HG02642 (cell line): Measurements from ENCODE around the gene YRDC.

ENCODE experiments used
- ATAC-seq: cut with Tn5 transposase; IDR thresholded peaks from one replicate; pipeline ENCODE4 v1.9.1; 2021; ENCODE audit warnings: mild to moderate bottlenecking; ENCODE audit not compliant: unreplicated experiment, poor library complexity

The YRDC gene, protein sequence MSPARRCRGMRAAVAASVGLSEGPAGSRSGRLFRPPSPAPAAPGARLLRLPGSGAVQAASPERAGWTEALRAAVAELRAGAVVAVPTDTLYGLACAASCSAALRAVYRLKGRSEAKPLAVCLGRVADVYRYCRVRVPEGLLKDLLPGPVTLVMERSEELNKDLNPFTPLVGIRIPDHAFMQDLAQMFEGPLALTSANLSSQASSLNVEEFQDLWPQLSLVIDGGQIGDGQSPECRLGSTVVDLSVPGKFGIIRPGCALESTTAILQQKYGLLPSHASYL

DNA sequence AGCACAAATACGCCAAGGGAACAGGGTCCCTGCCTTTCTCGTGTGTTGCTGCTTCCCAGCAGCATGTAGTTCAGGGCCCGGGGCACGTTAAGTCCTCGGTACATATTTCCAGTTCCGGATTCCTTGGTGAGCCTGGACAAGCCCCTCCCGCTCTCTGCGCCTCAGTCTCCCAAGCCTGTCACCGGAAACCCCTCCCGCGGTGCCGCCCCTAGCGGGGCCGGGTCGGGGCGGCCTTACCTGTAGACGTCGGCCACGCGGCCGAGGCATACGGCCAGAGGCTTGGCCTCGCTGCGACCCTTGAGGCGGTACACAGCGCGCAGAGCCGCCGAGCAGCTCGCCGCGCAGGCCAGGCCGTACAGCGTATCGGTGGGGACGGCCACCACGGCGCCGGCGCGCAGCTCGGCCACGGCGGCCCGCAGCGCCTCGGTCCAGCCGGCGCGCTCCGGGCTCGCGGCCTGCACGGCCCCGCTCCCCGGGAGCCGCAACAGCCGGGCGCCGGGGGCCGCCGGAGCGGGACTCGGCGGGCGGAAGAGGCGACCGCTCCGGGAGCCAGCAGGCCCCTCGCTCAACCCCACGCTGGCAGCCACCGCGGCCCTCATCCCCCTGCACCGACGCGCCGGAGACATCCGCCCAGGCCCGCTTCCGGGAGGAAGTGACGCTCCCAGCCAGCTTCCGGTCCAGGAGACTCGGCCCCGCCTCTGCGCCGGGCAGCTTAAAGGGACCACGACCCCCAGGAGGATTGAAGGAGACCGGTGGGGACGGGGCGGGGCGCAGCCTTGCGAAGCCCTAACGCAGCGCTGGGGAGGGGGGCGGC lies at the start of gene YRDC, which contains the start of gene C1orf122:
TSS of gene YRDC (minus strand) at position 654 of the 814 bp plus-strand sequence. CDS start at position 626, 28 bp downstream.
TSS of gene C1orf122 (plus strand) at position 236 of the 814 bp plus-strand sequence. CDS start 615 bp downstream, outside the sequence.
- ATAC-seq, result peak; percentile 91

DNA sequence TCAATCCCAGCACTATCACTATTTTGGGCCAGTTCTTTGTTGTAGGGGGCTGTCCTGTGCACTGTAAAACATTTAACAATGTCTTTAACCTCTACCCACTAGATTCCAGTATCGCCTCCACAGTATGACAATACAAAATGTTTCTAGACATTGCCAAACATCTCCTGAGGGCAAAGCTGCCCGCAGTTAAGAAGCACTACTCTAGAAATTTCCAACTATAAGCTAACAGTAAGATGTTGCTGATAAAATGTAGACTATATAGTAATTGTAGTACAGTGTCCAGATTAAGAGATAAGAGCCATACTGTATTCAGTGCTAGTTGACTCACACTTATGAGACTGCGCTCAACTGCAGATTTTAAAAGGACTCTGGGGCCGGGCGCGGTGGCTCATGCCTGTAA lies 46.4 kb upstream of the YRDC start:
- no peak for ATAC-seq

DNA sequence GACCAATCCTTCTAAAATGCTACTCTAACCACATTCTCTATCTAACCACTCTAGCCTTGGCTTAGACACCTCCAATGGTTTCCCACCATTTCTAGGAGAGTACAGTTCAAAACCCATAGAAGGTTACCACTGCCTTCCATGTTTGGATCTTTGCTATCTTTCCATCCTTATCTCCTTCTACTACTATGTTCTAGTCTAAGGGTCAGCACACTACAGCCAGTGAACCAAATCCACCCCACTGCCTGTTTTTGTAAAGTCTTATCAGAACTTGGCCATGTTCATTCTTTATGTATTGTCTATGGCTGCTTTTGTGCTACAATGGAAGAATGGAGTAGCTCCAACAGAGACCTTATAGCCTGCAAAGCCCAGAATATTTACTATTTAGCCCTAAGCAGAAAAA lies 45.1 kb upstream of the YRDC start:
- no peak for ATAC-seq

DNA sequence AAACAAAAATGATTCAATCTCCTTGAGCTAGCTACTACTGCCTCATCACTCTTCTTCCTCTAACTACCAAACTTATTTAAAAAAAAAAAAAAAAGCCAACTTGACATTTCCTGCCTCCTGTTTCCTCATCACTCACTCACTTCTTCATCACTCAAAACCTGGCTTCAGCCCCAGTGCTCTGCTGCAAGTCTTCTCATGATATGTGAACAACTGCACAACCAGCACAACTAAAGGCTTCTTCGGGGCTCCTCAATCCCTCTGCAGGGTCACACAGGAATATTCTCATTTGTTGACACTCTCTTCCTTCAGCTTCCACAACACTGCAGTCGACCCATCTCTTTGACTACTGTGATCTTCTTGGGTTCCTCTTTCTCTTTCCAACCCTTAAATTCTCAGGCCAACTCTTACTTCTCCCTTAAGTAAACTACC lies 43.8 kb upstream of the YRDC start:
- ATAC-seq, result no peak

DNA sequence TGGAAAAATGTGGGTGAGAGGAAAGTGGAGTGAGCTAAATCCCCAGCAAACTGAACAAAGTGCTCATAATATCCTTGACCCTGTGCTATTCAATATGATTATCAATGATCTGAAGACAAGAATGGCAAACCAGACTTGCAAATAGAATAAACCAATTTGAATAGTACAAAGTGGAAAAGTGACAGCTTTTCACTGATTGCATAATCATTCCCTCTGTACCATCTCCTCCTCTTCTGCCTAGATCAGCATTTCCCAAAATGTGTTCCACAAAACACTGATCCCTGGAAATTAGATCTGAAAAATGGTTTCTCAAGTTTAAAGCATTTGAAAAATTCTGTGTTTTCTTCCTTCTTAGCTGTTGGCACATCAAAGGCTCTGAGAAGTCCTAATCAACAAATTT lies 43.3 kb upstream of the YRDC start:
- ATAC-seq, result no peak

DNA sequence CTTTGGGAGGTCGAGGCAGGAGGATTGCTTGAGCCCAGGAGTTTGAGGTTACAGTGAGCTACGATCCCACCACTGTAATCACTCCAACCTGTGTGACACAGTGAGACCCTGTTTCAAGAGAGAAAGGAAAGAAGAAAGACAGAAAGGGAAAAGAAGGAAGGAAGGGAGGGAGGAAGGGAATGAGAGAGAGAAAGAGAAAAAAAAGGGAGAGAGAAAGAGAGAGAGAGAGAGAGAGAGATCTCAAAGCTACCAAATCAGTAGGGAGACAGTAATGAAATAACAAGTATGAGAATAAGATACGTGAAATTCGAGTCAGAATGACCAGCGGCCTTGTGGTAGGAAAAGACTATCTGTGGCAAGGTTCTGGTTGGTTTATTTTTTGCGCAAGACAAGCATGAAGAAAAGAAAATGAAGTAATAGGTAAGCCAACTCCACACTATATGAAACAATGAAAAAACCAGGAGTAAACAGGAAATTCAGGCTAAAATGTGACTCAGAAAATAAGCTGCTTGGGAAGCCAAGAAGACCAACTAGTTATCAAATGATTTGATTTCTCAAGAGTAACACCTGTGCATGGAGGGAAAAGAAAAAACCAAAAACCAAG lies 42.4 kb upstream of the YRDC start:
- no peak for ATAC-seq

DNA sequence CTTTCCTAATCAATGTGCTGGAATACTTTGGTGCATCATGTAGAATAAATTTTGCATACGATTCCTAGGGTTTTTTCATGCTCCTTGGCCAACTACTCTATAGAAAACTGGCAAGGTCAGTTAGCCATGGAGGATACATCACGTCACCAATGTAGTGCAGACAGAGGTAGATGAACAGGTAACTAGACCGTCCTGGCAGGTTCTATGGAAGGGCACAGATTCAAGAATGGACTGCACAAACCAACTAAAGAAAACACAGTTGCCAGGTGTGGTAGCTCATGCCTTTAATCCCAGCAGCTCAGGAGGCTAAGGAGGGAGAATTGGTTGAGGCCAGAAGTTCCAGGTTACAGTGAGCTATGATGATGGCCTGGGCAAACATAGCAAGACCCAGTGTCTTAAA lies 41.5 kb upstream of the YRDC start:
- no peak for ATAC-seq

DNA sequence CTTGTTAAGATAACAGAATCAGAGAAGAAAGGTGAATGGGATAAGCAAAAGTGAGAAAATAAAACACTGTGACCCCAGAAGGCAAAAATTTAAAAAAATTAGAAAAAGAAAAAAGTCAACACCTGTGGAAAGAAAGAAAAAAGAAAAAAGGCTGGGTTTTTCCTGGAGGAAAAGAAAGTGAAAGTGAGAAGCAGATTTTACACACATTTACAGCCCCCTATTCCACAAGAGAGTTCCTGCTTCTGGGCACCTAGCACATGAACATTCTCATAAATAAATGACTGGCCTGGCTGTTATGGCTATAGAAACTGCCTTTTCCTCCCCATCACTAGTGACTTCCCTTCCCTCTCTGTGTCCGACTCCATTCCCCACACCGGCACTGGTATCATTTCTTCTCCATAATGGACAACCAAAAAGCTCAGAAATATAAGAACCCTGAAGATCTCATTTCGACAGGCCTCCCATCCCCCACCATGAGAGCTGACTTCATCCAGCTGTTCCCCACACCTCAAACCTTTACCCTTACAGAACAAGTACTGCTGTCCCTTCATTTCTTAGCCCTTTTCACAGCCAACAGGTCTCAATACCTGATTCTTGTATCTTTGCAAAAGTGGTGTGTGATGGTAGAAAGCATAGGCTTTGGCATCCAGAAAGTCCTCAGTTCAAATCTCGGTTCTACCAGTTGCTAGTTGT lies 38.8 kb upstream of the YRDC start:
- ATAC-seq, result no peak

DNA sequence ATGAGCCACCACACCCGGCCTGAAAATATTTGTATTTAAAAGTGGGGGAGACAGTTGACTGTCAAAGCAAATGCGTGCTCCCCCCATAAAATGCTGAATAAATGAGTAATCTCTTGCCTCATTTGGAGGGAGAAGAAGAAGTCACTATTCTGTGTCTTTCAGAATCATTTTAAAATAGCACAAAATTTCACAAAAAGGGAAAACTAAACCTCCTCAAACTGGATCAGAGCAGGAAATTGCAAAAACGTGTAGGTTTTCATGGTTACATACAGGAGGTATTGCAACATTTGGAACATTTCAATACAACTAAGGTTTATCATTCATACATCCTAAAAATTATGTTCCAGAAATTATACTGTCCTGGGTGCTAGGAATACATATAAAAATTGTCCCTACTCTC lies 37.8 kb upstream of the YRDC start:
- no peak for ATAC-seq

DNA sequence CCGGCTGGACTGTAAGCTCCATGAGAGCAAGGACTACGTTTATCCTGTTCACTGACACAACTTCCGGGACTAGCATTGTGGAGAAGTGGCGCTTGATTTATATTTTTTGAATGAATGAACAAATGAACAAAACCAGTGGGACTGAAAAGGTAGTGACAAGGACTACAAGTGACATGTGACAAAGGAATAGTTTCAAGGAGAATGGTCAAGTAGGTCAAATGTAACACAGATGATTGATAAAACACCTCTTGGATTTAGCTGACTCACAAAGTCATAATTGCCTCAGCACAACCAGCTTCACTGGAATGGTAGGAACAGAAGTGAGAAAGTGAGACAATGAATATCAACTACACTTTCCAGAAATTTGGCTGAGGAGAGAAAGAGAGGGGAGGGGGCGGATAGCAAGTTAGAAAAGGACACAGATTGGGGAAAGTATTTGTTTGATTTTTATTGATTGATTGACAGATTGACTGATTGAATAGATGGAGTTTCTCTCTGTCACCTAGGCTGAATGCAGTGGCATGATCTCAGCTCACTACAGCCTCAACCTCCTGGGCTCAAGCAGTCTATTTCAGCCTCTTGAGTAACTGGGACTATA lies 37.1 kb upstream of the YRDC start:
- ATAC-seq, result no peak

DNA sequence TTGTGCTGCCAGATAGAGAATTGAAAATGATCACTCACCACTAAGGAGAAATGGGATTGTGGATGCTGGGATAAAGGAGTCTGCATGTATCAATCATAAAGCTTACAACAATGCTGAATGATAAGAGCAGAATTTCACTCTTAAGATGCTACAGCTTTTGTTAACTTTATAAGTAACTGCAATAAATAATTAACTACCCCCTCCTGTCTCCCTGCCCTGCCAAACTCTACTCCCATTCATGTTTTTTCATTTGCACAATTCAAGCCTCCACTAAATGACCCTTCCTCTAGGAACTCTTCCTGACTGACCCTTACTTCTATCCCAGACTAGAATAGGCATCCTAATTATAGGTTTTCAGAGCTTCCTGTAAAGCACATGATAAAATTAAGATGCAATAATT lies 36.5 kb upstream of the YRDC start:
- ATAC-seq, result no peak

DNA sequence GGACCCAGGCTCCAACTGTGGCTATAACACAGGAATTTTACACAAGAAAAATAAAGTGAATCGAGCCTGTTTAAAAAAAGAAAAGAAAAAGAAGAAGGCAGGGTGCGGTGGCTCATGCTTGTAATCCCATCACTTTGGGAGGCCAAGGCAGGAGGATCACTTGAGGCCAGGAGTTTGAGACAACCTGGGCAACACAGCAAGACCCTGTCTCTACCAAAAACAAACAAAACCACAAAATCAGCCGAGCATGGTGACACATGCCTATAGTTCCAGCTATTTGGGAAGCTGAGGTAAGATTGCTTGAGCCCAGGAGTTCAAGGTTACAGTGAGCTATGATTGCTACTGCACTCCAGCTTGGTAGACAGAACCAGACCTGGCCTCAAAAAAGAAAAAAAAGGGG lies 33.6 kb upstream of the YRDC start:
- ATAC-seq, result no peak

DNA sequence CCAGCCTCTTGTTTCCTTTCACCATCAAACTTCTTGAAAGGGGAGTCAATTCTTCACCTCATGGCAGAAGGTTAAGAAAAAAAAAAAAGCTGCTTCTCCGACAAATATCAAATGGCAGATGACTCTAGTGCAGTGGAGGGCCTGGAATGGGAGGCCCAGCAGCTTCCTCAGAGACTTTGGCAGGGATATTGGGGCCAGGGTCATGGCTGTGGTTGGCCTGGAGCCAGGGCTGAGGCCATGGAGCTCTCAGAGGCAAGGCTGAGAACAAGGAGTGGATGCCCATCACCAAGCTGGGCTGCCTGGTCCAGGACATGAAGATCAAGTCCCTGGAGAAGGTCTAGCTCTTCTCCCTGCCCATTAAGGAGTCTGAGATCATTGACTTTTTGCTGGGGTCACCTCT lies 32.7 kb upstream of the YRDC start:
- no peak for ATAC-seq

DNA sequence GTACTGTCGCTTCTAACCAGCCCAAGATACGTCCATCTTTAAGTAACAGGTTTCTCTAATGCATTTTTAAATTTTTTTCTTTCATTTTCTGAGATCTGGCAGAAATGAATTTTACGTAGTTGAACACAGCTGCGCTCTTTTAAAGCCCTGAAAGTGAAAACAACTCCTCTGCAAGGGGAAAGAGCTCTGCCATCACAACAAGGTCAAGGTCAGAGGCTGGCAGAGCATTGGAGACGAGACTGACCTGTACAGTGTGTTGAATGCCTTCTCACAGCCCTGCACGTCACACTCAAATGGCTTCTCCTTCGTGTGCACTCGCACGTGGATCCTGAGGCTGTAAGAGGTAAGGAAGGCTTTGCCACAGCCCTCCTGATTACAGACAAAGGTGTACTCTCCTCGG lies 31.7 kb upstream of the YRDC start:
- ATAC-seq, result no peak

DNA sequence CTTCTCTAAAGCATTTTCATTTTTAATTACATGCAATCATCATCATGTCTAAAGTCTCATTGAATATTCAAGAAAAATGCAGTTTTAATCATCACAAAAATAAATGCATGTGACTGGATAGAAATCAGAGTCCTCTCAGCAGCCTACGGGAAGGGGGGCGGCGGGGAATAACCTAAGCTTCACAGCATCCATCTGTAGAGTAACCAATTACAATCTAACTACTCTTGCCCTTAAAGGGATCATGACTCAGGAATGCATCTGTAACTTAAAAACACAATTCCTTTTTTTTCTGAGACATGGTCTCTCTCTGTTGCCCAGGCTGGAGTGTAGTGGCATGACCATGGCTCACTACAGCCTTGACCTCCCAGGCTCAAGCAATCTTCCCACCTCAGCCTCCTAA lies 28.8 kb upstream of the YRDC start:
- no peak for ATAC-seq

DNA sequence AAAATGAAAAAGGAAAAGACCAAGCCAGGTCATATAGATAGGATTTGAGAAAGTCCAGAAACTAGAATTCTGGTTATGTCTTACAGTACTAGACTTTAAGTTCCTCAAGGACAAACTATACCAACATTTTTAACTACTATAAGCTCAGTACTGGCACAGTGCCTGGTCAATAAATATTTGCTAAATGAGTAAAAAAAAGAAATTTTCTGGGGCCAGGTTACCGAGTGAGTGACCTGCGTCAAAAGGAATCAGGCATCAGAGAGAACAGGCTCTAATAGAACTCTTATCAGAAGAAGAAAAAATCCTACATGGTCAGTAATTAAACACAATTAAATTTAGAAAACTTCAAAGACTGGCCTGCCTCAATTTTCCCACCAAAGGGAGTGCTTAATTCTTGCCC lies 23.8 kb upstream of the YRDC start:
- no peak for ATAC-seq

DNA sequence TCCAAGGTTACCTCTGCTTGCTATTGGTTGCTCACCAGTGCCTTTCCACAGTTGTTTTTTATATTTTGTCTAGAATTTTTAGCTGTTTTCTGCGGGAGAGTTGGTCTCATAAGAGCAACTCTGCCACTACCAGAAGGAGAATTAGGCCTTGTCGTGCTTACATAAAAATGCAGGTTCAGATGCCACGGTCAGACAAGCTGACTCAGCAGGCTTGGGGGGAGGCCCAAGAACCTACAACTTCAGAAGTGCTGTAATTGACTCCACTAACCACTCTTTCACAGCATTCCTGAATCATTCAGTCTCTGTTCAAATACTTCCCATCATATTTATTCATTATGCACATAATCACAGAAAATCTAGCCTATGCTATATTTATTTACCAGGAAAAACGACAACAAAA lies 23.1 kb upstream of the YRDC start:
- ATAC-seq, result no peak

DNA sequence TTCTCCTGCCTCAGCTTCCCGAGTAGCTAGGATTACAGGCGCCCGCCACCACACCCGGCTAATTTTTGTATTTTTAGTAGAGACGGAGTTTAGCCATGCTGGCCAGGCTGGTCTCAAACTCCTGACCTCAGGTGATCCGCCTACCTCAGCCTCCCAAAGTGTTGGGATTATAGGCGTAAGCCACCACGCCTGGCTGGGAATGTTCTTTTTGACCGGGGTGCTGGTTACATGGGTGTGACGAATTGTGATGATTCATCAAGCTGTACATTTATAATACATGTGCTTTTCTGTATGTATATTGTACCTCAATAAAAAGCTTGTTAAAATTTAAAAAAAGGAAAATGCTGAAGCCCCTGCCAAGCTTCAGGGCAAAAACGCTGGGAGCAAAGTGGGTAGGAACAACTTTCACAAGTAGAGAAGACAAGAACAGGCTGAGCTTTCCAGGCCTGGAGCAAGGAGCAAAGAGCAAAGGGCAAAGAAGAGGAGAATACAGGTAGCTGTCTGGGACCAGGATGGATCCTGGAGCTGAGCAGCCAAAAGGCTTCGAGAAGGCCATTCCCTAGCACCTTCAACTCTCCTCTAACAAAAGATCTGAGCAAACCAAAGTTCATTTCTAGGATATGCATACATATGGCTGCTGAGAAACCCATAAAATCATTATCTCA lies 20.5 kb upstream of the YRDC start:
- ATAC-seq, result no peak

DNA sequence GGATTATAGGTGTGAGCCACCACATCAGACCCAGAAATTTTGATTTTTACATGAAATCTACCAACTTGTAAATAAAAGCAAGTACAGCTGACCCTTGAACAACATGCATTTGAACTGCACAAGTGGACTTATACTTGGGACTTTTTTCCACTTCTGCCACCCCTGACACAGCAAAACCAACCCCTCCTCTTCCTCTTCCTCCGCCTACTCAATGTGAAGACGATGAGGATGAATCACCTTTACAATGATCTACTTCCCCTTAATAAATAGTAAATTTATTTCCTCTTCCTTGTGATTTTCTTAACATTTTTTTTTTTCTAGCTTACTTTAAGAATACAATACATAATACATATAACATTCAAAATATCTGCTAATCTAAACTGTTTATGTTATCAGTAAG lies 17.5 kb upstream of the YRDC start:
- no peak for ATAC-seq

DNA sequence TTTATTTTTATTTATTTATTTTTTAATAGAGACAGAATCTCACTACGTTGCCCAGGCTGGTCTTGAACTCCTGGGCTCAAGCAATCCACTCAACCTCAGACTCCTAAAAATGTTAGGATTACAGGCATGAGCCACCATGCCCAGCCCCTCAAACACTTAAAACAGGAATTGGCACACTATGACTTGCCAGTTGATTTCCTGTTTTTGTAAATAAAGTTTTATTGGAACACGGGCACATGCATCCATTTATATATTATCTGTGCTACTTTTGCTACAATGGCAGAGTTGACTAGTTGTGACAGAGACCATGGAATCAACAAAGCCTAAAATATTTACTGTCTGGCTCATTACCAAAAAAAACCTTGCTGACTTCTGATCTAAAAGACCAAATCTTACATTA lies 16.0 kb upstream of the YRDC start:
- no peak for ATAC-seq
